CD14-positive monocyte (primary cell): ENCODE results near the gene ZNF473. TPM values are rescaled to one million over a fixed set of nuclear protein-coding genes. Genes with fewer than 3 reads are reported as not detected.
A peak's percentile ranks its signal among the peaks of the same experiment; 100 is the strongest.

Experiments
- DNase-seq, 3 donors: peaks; one replicate each; pipeline ENCODE4 v3.0.0-alpha.2; 2011 to 2022
- H2AFZ ChIP-seq: 2 replicates; pipeline ENCODE4 v1.6.0; 2012; ENCODE audit warnings: mild to moderate bottlenecking, low read depth, low read length, inconsistent platforms; ENCODE audit not compliant: insufficient read depth, poor library complexity, severe bottlenecking
- H3K27ac ChIP-seq, 2 donors: 1 replicate in 1 of 2; 2 replicates in 1 of 2; pipeline ENCODE4 v1.5.1; 2012 to 2013; ENCODE audit warnings: low read length in 2 of 2, control low read depth in 1 of 2, inconsistent platforms in 1 of 2, low read depth in 1 of 2, mild to moderate bottlenecking in 1 of 2
- H3K27me3 ChIP-seq, 2 donors: one replicate each; pipeline versions ENCODE4 v1.6.0 to v1.6.1; 2011 to 2013; ENCODE audit warnings: low read length in 2 of 2; ENCODE audit not compliant: control insufficient read depth in 2 of 2, insufficient read depth in 2 of 2
- H3K36me3 ChIP-seq, 2 donors: replicated peaks in 1 of 2; 1 replicate in 1 of 2; 2 replicates in 1 of 2; pipeline versions ENCODE4 v1.5.1 to v1.6.1; 2012 to 2013; ENCODE audit warnings: low read length in 2 of 2, control low read depth in 1 of 2, inconsistent platforms in 1 of 2, mild to moderate bottlenecking in 1 of 2; ENCODE audit not compliant: insufficient read depth in 2 of 2, control insufficient read depth in 1 of 2
- H3K4me1 ChIP-seq, 2 donors: 1 replicate in 1 of 2; 2 replicates in 1 of 2; pipeline versions ENCODE4 v1.5.1 to v1.6.1; 2012 to 2013; ENCODE audit warnings: low read length in 2 of 2, control low read depth in 1 of 2, inconsistent platforms in 1 of 2, mild to moderate bottlenecking in 1 of 2, moderate library complexity in 1 of 2; ENCODE audit not compliant: insufficient read depth in 2 of 2, control insufficient read depth in 1 of 2
- H3K4me2 ChIP-seq: replicated peaks from 2 replicates; pipeline ENCODE3; 2012; ENCODE audit warnings: low read length, moderate library complexity, mild to moderate bottlenecking; ENCODE audit not compliant: poor library complexity, severe bottlenecking; ENCODE audit errors: extremely low read depth
- H3K4me3 ChIP-seq, 3 experiments: fragments of 200-600 bp in 1 of 3; sonication (generic) in 1 of 3; replicated peaks in 1 of 3; 1 replicate in 2 of 3; 2 replicates in 1 of 3; pipeline ENCODE4 v1.5.1; 2011 to 2013; ENCODE audit warnings: low read length in 3 of 3, mild to moderate bottlenecking in 3 of 3, control low read depth in 2 of 3, low read depth in 2 of 3, inconsistent platforms in 1 of 3, moderate library complexity in 1 of 3
- H3K79me2 ChIP-seq: 2 replicates; pipeline ENCODE4 v1.6.0; 2012; ENCODE audit warnings: mild to moderate bottlenecking, control low read depth, inconsistent platforms, low read length, moderate library complexity; ENCODE audit not compliant: insufficient read depth
- H3K9ac ChIP-seq: 2 replicates; pipeline ENCODE4 v1.6.0; 2017; ENCODE audit warnings: low read length, mild to moderate bottlenecking; ENCODE audit not compliant: insufficient read depth, poor library complexity, severe bottlenecking
- H3K9me3 ChIP-seq, 2 donors: replicated peaks in 1 of 2; 1 replicate in 1 of 2; 2 replicates in 1 of 2; pipeline versions ENCODE4 v1.5.1 to v1.6.1; 2012 to 2013; ENCODE audit warnings: low read length in 2 of 2, control low read depth in 1 of 2; ENCODE audit not compliant: control insufficient read depth in 1 of 2, insufficient read depth in 1 of 2
- H4K20me1 ChIP-seq: 2 replicates; pipeline ENCODE4 v1.6.0; 2012; ENCODE audit warnings: mild to moderate bottlenecking, low read length, control low read depth, moderate library complexity; ENCODE audit not compliant: insufficient read depth
- H3K27ac Mint-ChIP-seq, 7 donors: one replicate each; pipeline ENCODE4 v1.8.0; 2020; ENCODE audit warnings: mild to moderate bottlenecking in 7 of 7, mixed read lengths in 7 of 7, moderate library complexity in 6 of 7, inconsistent platforms in 2 of 7
- H3K27me3 Mint-ChIP-seq, 3 donors: one replicate each; pipeline ENCODE4 v1.8.0; 2021 to 2022; ENCODE audit warnings: low read depth in 3 of 3, mild to moderate bottlenecking in 3 of 3, mixed read lengths in 3 of 3, moderate library complexity in 3 of 3, inconsistent platforms in 1 of 3
- H3K36me3 Mint-ChIP-seq, 2 donors: one replicate each; pipeline ENCODE4 v1.8.0; 2020; ENCODE audit warnings: mixed read lengths in 2 of 2, inconsistent platforms in 1 of 2, mild to moderate bottlenecking in 1 of 2
- H3K4me1 Mint-ChIP-seq: one replicate; pipeline ENCODE4 v1.8.0; 2020; ENCODE audit warnings: mild to moderate bottlenecking, mixed read lengths
- H3K4me3 Mint-ChIP-seq, 2 donors: one replicate each; pipeline ENCODE4 v1.8.0; 2020; ENCODE audit warnings: mild to moderate bottlenecking in 2 of 2, mixed read lengths in 2 of 2, moderate library complexity in 1 of 2
- H3K9me3 Mint-ChIP-seq, 7 donors: one replicate each; pipeline ENCODE4 v1.8.0; 2020 to 2022; ENCODE audit warnings: mixed read lengths in 7 of 7, mild to moderate bottlenecking in 6 of 7, moderate library complexity in 6 of 7, inconsistent platforms in 2 of 7
- WGBS: methylation state at CpG from one replicate; pipeline ENCODE4 v1.1.5; 2013; ENCODE audit warnings: missing lambda C conversion rate; ENCODE audit not compliant: insufficient coverage; 5-methylcytosine and 5-hydroxymethylcytosine counted together
- intact Hi-C, 2 donors: fragments of 100-400 bp; cut with micrococcal nuclease; formaldehyde crosslinking; loops; one replicate each; pipeline versions ENCODE4 v1.15.0 to v1.15.1; 2023
- polyA plus RNA-seq, 3 donors: library from polyadenylated mRNA; depleted of rRNA in 1 of 3; unstranded in 2 of 3; stranded (reverse) in 1 of 3; fragments of 300-500 nt in 2 of 3; fragments of >200 nt in 1 of 3; fragmentation: Illumina TruSeq in 2 of 3; gene quantifications; 1 replicate in 2 of 3; 2 replicates in 1 of 3; pipeline ENCODE4 v1.2.3, GENCODE V29; 2012 to 2021
- TF ChIP-seq, protein P1 (sequence below): fragments of 200-600 bp; IDR thresholded peaks from one replicate; pipeline ENCODE4 v1.8.0; 2022; ENCODE audit warnings: antibody characterized with exemption, mild to moderate bottlenecking

Gene ZNF473
- polyA plus RNA-seq, 3 donors = 0.73 to 2.3 (median 1.6) TPM

DNA sequence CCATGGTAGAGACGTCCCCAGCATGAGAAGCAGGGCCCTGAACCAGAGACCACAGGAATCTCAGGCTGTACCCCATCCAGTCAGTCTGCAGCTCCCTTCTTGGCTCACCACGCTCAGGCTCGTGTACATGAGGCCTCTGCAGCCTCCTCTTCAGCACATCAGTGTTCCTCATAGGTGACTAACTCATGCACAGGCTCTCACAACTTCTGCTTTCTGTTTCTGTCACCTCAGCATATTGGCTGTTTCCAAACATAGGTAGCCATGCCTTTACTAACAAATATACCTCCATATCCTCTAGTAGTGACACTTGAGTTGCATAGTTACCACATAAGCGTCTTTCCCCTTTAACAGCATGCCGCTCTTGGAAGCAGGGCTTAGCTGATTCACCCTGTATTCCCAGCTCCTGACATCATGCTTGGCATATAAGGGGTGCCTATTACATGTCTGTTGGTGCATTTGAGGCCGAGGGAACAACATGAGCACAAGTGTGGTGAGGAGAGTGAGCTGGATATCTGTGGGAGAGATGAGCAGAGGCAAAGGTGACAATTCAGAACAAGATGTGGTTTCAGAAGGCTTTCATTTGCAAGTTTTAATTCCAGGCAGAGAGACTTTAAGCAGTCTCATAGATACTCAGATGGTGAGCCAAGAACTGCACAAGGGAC lies 16.7 kb downstream of the ZNF473 start:
- no peak for DNase-seq
- no peak overlapping the region for H3K4me2 ChIP-seq
- no peaks in the 10 kb centered on the region for H3K27me3 ChIP-seq
- H2AFZ ChIP-seq = no peak overlapping the region
- H4K20me1 ChIP-seq = no peaks in the 10 kb centered on the region
- no peaks in the 10 kb centered on the region for H3K4me1 Mint-ChIP-seq
- peaks cover 80 to 85% of the 10 kb centered on the region in 2 donors for H3K36me3 Mint-ChIP-seq
- H3K79me2 ChIP-seq = no peaks in the 10 kb centered on the region
- peaks cover 0 to 3% (median 2%) of the 10 kb centered on the region in 3 donors for H3K27me3 Mint-ChIP-seq
- peaks cover 70 to 88% of the 10 kb centered on the region in 2 donors for H3K36me3 ChIP-seq
- H3K27ac Mint-ChIP-seq = peak overlapping the region in 1 of 7 donors; percentile 7
- H3K4me3 Mint-ChIP-seq = no peak overlapping the region
- WGBS = 98% methylated on average over 4 of the region's 6 CpGs
- peaks cover 40 to 53% (median 47%) of the 10 kb centered on the region in 7 donors for H3K9me3 Mint-ChIP-seq
- intact Hi-C loops = no loop called here
- no peak overlapping the region for H3K4me3 ChIP-seq
- no peak overlapping the region for H3K9ac ChIP-seq
- no peaks in the 10 kb centered on the region for H3K4me1 ChIP-seq
- H3K27ac ChIP-seq = no peak overlapping the region
- peaks cover 44 to 46% of the 10 kb centered on the region in 2 donors for H3K9me3 ChIP-seq
- TF ChIP-seq, protein P1, sequence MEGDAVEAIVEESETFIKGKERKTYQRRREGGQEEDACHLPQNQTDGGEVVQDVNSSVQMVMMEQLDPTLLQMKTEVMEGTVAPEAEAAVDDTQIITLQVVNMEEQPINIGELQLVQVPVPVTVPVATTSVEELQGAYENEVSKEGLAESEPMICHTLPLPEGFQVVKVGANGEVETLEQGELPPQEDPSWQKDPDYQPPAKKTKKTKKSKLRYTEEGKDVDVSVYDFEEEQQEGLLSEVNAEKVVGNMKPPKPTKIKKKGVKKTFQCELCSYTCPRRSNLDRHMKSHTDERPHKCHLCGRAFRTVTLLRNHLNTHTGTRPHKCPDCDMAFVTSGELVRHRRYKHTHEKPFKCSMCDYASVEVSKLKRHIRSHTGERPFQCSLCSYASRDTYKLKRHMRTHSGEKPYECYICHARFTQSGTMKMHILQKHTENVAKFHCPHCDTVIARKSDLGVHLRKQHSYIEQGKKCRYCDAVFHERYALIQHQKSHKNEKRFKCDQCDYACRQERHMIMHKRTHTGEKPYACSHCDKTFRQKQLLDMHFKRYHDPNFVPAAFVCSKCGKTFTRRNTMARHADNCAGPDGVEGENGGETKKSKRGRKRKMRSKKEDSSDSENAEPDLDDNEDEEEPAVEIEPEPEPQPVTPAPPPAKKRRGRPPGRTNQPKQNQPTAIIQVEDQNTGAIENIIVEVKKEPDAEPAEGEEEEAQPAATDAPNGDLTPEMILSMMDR = no peak

DNA sequence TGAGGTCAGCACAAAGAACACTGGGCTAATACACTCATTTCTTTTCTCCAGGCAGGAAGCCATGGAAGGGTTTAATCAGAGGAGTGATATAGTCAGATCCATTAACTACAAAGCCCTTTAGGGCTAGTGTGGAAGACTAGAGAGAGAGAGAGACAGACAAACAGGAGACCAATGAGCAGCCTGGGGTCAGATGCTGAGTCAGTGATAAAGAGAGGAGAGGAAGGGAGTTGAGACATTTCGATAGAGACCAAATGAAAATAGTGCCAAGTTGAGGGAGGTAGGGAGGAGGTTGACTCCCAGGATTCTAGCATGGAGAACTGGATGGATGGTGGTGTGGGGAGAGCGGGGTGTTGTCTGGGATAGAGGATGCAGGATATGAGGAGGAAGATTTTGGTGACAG lies 18.2 kb downstream of the ZNF473 start:
- H3K79me2 ChIP-seq = no peaks in the 10 kb centered on the region
- H3K4me2 ChIP-seq = no peak overlapping the region
- Mint-ChIP-seq H3K4me3 (no peak overlapping the region), H3K27me3 (peaks cover 0 to 5% (median 0%) of the 10 kb centered on the region in 3 donors), H3K4me1 (no peaks in the 10 kb centered on the region), H3K9me3 (peaks cover 40 to 53% (median 47%) of the 10 kb centered on the region in 7 donors), H3K36me3 (peaks cover 80 to 82% of the 10 kb centered on the region in 2 donors), H3K27ac (no peak overlapping the region)
- no peak overlapping the region for H2AFZ ChIP-seq
- H3K4me1 ChIP-seq = no peaks in the 10 kb centered on the region
- H3K36me3 ChIP-seq = peaks cover 67 to 78% of the 10 kb centered on the region in 2 donors
- H3K27ac ChIP-seq = no peak overlapping the region
- 100% methylated on average over 2 of the region's 2 CpGs for WGBS
- H3K9ac ChIP-seq = no peak overlapping the region
- H4K20me1 ChIP-seq = no peaks in the 10 kb centered on the region
- H3K4me3 ChIP-seq = no peak overlapping the region
- intact Hi-C loops = no loop called here
- no peak for DNase-seq
- H3K9me3 ChIP-seq = peaks cover 44 to 46% of the 10 kb centered on the region in 2 donors
- H3K27me3 ChIP-seq = no peaks in the 10 kb centered on the region
- TF ChIP-seq, protein P1 = no peak
